Prostate gland (tissue), 2 donors: ENCODE measurements around the gene CCDC88B. TPM values are rescaled to one million over a fixed set of nuclear protein-coding genes. Genes with fewer than 3 reads are reported as not detected.
"Not testable (repeated sequence)": the region's sequence is repeated elsewhere in the genome, so short reads cannot be mapped to it uniquely, and the experiment has no call there.

Experiments
- DNase-seq: peaks from one replicate; pipeline ENCODE4 v3.0.0-alpha.2; 2019; ENCODE audit warnings: low spot score
- H3K27ac ChIP-seq, 2 donors: fragments of 200-600 bp; sonication (generic); 2 replicates each; pipeline ENCODE4 v1.5.1; 2017 to 2019
- H3K27me3 ChIP-seq: fragments of 200-600 bp; sonication (generic); replicated peaks from 2 replicates; pipeline ENCODE4 v1.5.1; 2019; ENCODE audit not compliant: insufficient read depth
- H3K36me3 ChIP-seq, 2 donors: fragments of 200-600 bp; sonication (generic); 1 replicate in 1 of 2; 2 replicates in 1 of 2; pipeline versions ENCODE4 v1.5.1 to v1.8.1; 2017 to 2019
- H3K4me1 ChIP-seq: fragments of 200-600 bp; sonication (generic); replicated peaks from 2 replicates; pipeline ENCODE4 v1.5.1; 2019
- H3K4me3 ChIP-seq, 2 donors: fragments of 200-600 bp; sonication (generic); 2 replicates each; pipeline ENCODE4 v1.5.1; 2017 to 2019
- H3K9me3 ChIP-seq: fragments of 200-600 bp; sonication (generic); 2 replicates; pipeline ENCODE4 v1.5.1; 2017
- POLR2A ChIP-seq: fragments of 450-650 bp; IDR thresholded peaks from one replicate; pipeline ENCODE4 v1.6.1; 2016; ENCODE audit warnings: antibody characterized with exemption, mild to moderate bottlenecking
- POLR2AphosphoS5 ChIP-seq: sonication (generic); formaldehyde crosslinking; IDR thresholded peaks from one replicate; pipeline ENCODE4 v1.6.1; 2017; ENCODE audit warnings: antibody characterized with exemption
- WGBS: methylation state at CpG from one replicate; pipeline ENCODE4 v1.1.5; 2018; 5-methylcytosine and 5-hydroxymethylcytosine counted together
- intact Hi-C: fragments of 100-400 bp; cut with DNase I; formaldehyde crosslinking; loops from one replicate; pipeline ENCODE4 v1.14.2; 2022
- total RNA-seq, 2 donors: library from RNA; depleted of rRNA; stranded (reverse); fragments of >200 nt; gene quantifications; one replicate each; pipeline ENCODE4 v1.1.0, GENCODE V29; 2016
- TF ChIP-seq, protein P1 (sequence below), 4 experiments: fragments of 200-600 bp in 2 of 4; fragments of 450-650 bp in 2 of 4; sonication (generic) in 2 of 4; IDR thresholded peaks; 1 replicate in 3 of 4; 2 replicates in 1 of 4; pipeline ENCODE4 v1.5.1; 2016 to 2019; ENCODE audit warnings: antibody characterized with exemption in 4 of 4, mild to moderate bottlenecking in 2 of 4, moderate library complexity in 2 of 4

CCDC88B gene
- total RNA-seq, 2 donors from 2014 or later, result 3.0 to 10.0 TPM

DNA sequence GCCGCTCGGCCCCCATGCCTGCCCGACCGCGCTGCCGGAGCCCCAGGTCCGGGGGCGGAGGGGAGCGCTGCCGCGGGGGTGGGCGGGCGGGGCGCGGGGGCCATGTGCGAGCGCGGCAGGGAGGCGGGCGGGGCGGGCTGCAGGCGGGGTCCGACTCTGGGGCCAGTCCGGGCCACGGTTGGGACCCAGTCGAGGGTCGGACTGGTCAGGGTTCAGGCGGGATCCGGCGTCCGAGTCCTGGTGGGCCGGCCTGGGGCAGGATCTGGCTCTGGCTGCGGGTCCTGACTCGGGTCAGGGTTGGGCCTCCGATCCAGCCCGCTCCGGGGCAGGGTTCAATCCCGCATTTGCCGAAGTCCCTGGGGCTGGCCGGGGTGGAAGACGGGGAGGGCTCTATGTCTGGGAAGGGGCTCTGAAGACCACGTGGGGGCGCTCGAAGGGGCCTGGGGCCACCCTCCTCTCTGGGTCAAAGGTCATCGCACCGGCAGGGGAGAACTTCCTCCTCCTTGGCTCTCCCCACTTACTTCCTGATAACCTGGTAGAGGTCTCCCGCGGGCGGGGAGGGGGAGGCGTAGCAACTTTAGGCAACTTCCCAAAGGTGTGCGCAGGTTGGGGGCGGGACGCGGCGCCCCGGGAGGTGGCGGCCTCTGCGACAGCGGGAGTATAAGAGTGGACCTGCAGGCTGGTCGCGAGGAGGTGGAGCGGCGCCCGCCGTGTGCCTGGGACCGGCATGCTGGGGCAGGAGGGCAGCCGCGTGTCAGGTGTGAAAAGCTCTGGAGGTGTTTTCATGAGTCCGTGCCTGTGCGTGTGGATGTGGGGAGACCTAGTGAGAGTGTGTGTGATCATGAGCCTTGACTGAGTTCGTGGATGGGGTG lies 34.1 kb upstream of the CCDC88B start:
- peak; percentile 41 for TF ChIP-seq POLR2AphosphoS5
- peak; percentile 69 for TF ChIP-seq POLR2A
- TF ChIP-seq, protein P1, sequence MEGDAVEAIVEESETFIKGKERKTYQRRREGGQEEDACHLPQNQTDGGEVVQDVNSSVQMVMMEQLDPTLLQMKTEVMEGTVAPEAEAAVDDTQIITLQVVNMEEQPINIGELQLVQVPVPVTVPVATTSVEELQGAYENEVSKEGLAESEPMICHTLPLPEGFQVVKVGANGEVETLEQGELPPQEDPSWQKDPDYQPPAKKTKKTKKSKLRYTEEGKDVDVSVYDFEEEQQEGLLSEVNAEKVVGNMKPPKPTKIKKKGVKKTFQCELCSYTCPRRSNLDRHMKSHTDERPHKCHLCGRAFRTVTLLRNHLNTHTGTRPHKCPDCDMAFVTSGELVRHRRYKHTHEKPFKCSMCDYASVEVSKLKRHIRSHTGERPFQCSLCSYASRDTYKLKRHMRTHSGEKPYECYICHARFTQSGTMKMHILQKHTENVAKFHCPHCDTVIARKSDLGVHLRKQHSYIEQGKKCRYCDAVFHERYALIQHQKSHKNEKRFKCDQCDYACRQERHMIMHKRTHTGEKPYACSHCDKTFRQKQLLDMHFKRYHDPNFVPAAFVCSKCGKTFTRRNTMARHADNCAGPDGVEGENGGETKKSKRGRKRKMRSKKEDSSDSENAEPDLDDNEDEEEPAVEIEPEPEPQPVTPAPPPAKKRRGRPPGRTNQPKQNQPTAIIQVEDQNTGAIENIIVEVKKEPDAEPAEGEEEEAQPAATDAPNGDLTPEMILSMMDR (IDR thresholded peaks at IDR 0.05), result peak in 2 of 4 experiments; percentile 38 to 40
- DNase-seq, result peak; percentile 38
- no peaks in the 10 kb centered on the region for H3K27me3 ChIP-seq
- H3K9me3 ChIP-seq, result no peaks in the 10 kb centered on the region
- H3K27ac ChIP-seq, result peak overlapping the region; percentile 75 to 78
- peaks cover 2% of the 10 kb centered on the region for H3K4me1 ChIP-seq
- 2% methylated on average over 32 of the region's 71 CpGs for WGBS
- intact Hi-C loops, result no loop called here
- H3K36me3 ChIP-seq, result no peaks in the 10 kb centered on the region
- H3K4me3 ChIP-seq, result peak overlapping the region; percentile 53 to 69

DNA sequence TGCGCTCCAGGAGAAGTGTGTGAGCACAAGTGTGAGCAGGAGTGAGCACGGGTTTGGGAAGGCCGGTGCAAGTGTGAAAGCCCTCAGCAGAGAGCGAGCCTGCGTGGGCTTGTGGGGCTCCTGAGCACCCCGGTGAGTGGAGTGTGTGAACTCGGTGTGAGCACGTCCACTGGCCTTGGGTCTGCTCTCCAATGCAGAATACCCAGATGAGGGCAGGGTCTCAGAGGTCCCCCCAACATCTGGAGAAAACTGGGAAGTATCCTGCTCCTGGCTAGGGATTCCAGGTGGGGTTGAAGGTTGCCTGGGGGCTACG lies 33.5 kb upstream of the CCDC88B start:
- Histone ChIP-seq H3K27me3 (no peaks in the 10 kb centered on the region), H3K4me1 (peaks cover 2% of the 10 kb centered on the region), H3K36me3 (no peaks in the 10 kb centered on the region), H3K4me3 (peak overlapping the region; percentile 53 to 69), H3K27ac (peak overlapping the region; percentile 75 to 78), H3K9me3 (no peaks in the 10 kb centered on the region)
- intact Hi-C loops, result no loop called here
- TF ChIP-seq POLR2A (no peak), POLR2AphosphoS5 (no peak)
- TF ChIP-seq, protein P1 (IDR thresholded peaks at IDR 0.05), result no peak
- no peak for DNase-seq
- WGBS, result 28% methylated on average over 9 of the region's 9 CpGs

DNA sequence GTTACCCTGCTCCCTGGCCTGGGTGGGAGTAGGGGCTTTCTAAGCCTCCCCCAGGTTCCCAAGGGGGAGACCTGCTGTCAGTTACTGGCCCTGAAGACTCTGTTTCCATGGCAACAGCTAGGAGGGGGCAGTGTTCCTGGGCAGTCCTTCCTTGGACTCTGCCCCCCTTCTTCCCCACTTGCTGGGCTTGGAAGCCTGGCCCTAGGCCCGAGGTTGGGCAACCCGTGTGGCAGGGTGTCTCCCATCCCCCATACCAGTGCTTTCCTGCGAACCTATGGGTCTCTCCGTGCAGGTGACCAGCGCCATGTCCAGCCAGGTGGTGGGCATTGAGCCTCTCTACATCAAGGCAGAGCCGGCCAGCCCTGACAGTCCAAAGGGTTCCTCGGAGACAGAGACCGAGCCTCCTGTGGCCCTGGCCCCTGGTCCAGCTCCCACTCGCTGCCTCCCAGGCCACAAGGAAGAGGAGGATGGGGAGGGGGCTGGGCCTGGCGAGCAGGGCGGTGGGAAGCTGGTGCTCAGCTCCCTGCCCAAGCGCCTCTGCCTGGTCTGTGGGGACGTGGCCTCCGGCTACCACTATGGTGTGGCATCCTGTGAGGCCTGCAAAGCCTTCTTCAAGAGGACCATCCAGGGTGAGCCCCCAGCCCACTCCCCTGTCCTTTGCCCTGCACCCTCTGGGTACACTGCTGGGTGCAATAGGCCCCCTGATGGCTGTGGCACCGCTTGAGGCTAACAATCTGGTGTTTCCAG lies 33.0 kb upstream of the CCDC88B start:
- H3K4me1 ChIP-seq, result peaks cover 2% of the 10 kb centered on the region
- no peak for DNase-seq
- no peaks in the 10 kb centered on the region for H3K27me3 ChIP-seq
- WGBS, result 73% methylated on average over 15 of the region's 15 CpGs
- H3K4me3 ChIP-seq, result peak overlapping the region; percentile 53 to 69
- intact Hi-C loops, result no loop called here
- no peaks in the 10 kb centered on the region for H3K36me3 ChIP-seq
- no peaks in the 10 kb centered on the region for H3K9me3 ChIP-seq
- no peak for TF ChIP-seq POLR2A
- TF ChIP-seq, protein P1 (IDR thresholded peaks at IDR 0.05), result no peak
- no peak for TF ChIP-seq POLR2AphosphoS5
- peak overlapping the region; percentile 75 to 78 for H3K27ac ChIP-seq

DNA sequence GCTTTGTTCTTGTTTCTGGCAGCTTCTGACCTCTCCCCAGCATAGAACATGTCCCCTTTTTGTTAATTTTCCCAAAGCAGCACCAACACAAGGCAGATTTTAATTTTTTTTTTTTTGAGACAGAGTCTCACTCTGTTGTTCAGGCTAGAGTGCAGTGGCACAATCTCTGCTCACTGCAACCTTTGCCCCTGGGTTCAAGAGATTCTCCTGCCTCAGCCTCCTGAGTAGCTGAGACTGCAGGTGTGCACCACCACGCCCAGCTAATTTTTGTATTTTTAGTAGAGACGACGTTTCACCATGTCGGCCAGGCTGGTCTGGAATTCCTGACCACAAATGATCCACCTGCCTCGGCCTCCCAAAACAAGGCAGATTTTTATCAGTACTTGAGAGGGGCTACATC lies 32.2 kb upstream of the CCDC88B start:
- H3K27ac ChIP-seq, H3K4me1 ChIP-seq, intact Hi-C loops, DNase-seq, H3K27me3 ChIP-seq, H3K9me3 ChIP-seq, H3K36me3 ChIP-seq, H3K4me3 ChIP-seq: not testable (repeated sequence)
- WGBS, result 80% methylated on average over 5 of the region's 5 CpGs

DNA sequence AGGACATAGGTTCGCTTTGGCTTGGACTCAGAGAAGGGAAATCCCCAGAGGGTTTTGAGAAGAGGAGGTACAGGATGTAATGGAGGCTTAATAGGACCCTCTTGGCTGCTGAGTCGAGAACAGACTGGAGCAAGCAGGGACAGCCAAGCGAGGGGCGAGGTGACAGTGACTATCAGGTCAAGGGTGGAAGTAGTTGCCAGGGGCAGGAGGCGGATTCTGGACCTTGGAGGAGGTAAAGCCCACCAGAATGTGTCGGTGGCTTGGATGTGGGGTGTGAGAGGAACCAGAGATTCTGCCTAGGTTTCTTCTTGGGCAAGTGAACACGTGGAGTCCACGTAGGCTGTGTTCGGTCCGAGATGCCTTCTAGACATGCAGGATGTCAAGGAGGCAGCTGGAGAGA lies 27.1 kb upstream of the CCDC88B start:
- no peak for DNase-seq
- Histone ChIP-seq H3K9me3 (no peaks in the 10 kb centered on the region), H3K27ac (no peak overlapping the region), H3K36me3 (no peaks in the 10 kb centered on the region), H3K4me3 (no peak overlapping the region), H3K4me1 (no peaks in the 10 kb centered on the region), H3K27me3 (no peaks in the 10 kb centered on the region)
- WGBS, result 85% methylated on average over 10 of the region's 10 CpGs
- TF ChIP-seq POLR2AphosphoS5 (no peak), POLR2A (no peak)
- TF ChIP-seq, protein P1 (IDR thresholded peaks at IDR 0.05), result no peak
- intact Hi-C loops, result no loop called here
